ENCODE results near the gene CEMIP.

CEMIP gene

DNA sequence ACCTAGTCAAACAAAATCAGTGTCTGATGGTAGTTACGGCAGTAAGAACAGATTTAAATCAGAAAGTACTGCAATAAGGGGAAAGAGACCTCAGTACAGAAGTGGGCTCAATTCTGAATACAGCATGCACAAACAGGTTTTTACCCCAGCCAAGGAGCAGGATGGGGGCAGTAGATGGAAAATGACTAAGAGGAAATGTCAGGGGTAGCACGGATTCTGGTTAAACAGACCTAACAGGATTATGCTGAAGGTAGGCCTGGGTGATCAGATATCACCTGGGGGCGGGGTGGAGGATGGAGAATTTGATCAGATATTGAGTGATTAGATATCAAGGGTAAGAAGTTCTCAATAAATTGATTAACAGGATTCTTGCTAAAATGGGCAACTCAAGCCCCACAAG, 191.5 kb downstream of the CEMIP start:
- H3K27ac ChIP-seq = no peak overlapping the region
- no peak for DNase-seq
- H3K36me3 ChIP-seq = peaks cover 0 to 51% (median 18%) of the 10 kb centered on the region in 3 donors
- H3K27me3 ChIP-seq = no peaks in the 10 kb centered on the region
- no peak overlapping the region for H3K4me3 ChIP-seq
- no peak for TF ChIP-seq CTCF (IDR thresholded peaks at IDR 0.05)
- peaks cover 0 to 11% (median 0%) of the 10 kb centered on the region in 4 donors for H3K4me1 ChIP-seq
- intact Hi-C loops (cut with DNase I; ENCODE audit: low total_unique reads) = no loop called here
- no peaks in the 10 kb centered on the region for H3K9me3 ChIP-seq

GRCh38 chr15:80971143-80971542, 192.0 kb downstream of the CEMIP start:
- peaks cover 0 to 11% (median under 1%) of the 10 kb centered on the region in 4 donors for H3K4me1 ChIP-seq
- H3K9me3 ChIP-seq = no peaks in the 10 kb centered on the region
- no peak overlapping the region for H3K4me3 ChIP-seq
- no peak overlapping the region for H3K27ac ChIP-seq
- H3K27me3 ChIP-seq = no peaks in the 10 kb centered on the region
- TF ChIP-seq CTCF (IDR thresholded peaks at IDR 0.05) = no peak
- peaks cover 0 to 51% (median 18%) of the 10 kb centered on the region in 3 donors for H3K36me3 ChIP-seq
- no peak for DNase-seq
- intact Hi-C loops (cut with DNase I; ENCODE audit: low total_unique reads) = no loop called here

DNA sequence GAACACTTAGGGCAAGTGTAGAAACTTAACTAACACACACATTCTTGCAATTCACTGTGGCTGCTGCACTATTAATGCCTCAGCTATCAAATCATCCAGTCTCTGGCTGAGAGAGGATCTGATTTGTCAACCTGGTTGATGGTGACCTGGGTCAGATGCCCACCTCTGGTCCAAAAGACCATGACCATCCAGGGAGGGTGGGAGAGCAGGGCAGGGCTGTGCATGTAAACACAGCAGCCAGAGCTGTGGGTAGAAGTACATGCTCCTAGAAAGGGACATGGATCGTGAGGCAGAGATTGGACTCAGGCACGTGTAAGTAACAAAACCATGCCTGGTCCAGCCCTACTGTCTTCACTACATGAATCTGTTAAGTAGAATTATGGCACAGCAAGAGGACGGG, 193.1 kb downstream of the CEMIP start:
- Histone ChIP-seq H3K4me1 (peaks cover 0 to 12% (median 6%) of the 10 kb centered on the region in 4 donors), H3K27ac (no peak overlapping the region), H3K9me3 (no peaks in the 10 kb centered on the region), H3K36me3 (peaks cover 0 to 57% (median 18%) of the 10 kb centered on the region in 3 donors), H3K4me3 (no peak overlapping the region), H3K27me3 (no peaks in the 10 kb centered on the region)
- no peak for DNase-seq
- TF ChIP-seq CTCF (IDR thresholded peaks at IDR 0.05) = no peak
- intact Hi-C loops (cut with DNase I; ENCODE audit: low total_unique reads) = no loop called here

DNA sequence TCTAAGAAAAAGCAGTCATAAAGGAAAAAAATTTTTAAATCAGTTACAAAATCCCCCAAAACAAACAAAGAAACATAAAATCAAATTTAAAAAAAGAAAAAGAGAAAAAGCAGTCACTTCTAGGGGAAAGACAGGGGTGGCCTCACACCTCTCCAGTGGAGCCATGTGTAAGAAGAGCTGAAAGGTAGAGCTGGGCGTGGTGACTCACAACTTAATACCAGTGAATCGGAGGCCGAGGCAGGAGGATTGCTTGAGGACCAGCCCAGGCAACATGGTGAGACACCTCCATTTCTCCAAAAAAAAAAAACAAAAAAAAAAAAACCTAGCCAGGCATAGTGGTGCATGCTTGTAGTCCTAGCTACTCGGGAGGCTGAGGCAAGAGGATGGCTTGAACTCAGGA, 195.7 kb downstream of the CEMIP start:
- H3K4me3 ChIP-seq = no peak overlapping the region
- no peak for DNase-seq
- peaks cover 4 to 55% (median 17%) of the 10 kb centered on the region in 3 donors for H3K36me3 ChIP-seq
- no peak overlapping the region for H3K27ac ChIP-seq
- intact Hi-C loops (cut with DNase I; ENCODE audit: low total_unique reads) = no loop called here
- no peak for TF ChIP-seq CTCF (IDR thresholded peaks at IDR 0.05)
- no peaks in the 10 kb centered on the region for H3K9me3 ChIP-seq
- no peaks in the 10 kb centered on the region for H3K27me3 ChIP-seq
- peaks cover 0 to 18% (median 5%) of the 10 kb centered on the region in 4 donors for H3K4me1 ChIP-seq

DNA sequence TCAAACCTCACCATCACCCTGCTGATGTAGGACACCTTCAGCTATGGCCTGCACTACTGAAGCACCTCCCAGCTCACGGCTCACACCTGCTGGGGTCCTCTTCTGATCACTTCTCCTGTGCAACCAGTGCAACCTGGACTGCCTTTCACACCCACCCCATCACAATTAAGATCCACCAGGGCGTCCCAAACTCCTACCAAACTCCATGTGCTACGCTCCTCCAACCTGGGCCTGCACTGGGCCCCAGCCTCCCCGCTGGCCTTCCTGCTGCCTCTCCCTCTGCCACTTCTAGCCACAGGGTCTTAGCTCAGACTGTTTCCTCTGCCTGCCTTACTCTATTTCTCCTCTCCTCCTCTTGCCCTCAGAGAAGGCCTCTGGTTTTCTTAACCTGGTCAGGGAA, 197.7 kb downstream of the CEMIP start:
- no peak for TF ChIP-seq CTCF (IDR thresholded peaks at IDR 0.05)
- DNase-seq = no peak
- intact Hi-C loops (cut with DNase I; ENCODE audit: low total_unique reads) = no loop called here
- no peak overlapping the region for H3K4me3 ChIP-seq
- no peaks in the 10 kb centered on the region for H3K9me3 ChIP-seq
- H3K36me3 ChIP-seq = peaks cover 10 to 74% (median 35%) of the 10 kb centered on the region in 3 donors
- no peaks in the 10 kb centered on the region for H3K27me3 ChIP-seq
- peaks cover 0 to 18% (median 5%) of the 10 kb centered on the region in 4 donors for H3K4me1 ChIP-seq
- H3K27ac ChIP-seq = no peak overlapping the region

DNA sequence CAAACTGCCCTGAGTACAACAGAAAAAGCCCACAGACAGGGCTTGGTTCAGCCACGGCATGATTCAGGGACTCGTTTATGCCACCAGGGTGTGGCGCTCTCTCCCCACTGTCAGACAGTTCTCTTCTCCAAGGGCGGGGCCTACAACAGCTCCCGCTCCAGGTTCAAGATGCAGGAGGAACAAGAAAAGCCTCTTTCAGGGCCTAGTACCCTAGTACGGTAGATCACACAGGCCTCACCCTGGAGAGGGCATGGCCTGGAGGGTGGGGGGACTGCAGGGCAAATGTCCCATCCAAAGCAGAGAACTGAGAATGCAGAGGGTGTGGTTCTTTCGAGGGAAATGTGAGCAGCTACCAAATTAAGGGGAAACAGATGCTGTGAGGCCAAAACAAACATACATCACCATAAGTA, 198.5 kb downstream of the CEMIP start:
- intact Hi-C loops (cut with DNase I; ENCODE audit: low total_unique reads) = no loop called here
- Histone ChIP-seq H3K9me3 (no peaks in the 10 kb centered on the region), H3K36me3 (peaks cover 10 to 67% (median 43%) of the 10 kb centered on the region in 3 donors), H3K27ac (no peak overlapping the region), H3K4me3 (no peak overlapping the region), H3K27me3 (no peaks in the 10 kb centered on the region), H3K4me1 (peaks cover 0 to 18% (median 5%) of the 10 kb centered on the region in 4 donors)
- peak in 1 of 2 experiments; percentile 45 for TF ChIP-seq CTCF (IDR thresholded peaks at IDR 0.05)
- DNase-seq = peak; percentile 53 to 75

Measured in tibial artery (tissue), 4 donors.